NCI-H2171 treated with DMSO at 0.1 percent for 48 hours (cell line): ENCODE measurements around the gene MACROD1.
A peak's percentile ranks its signal among the peaks of the same experiment; 100 is the strongest.
"Not testable (repeated sequence)": the region's sequence is repeated elsewhere in the genome, so short reads cannot be mapped to it uniquely, and the experiment has no call there.

Experiments
- DNase-seq: peaks from one replicate; lab custom pipeline; 2025; lab: John Stamatoyannopoulos, UW

MACROD1 gene

GRCh38 chr11:64056213-64056785 lies 109.6 kb downstream of the MACROD1 start:
- peak; percentile 88 for DNase-seq

DNA sequence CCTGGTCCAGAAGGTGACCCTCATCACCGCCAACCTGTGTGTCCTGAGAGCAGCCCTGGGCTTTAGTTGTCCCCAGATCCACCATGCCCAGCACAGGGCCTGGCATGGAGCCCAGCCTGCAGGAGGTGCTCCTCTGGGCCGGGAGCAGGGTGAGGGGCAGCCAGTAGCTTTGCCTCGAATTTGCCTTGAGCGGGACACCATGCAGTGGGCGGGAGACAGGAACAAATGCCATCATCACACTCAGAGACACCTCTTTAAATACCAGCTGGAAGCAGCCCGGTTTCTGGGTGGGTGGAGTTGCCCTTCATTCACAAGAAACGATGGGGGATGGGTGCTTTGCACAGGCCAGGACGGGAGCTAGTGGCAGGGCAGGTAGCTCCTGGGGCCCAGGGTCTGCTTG lies 110.8 kb downstream of the MACROD1 start:
- DNase-seq, result peak; percentile 47

DNA sequence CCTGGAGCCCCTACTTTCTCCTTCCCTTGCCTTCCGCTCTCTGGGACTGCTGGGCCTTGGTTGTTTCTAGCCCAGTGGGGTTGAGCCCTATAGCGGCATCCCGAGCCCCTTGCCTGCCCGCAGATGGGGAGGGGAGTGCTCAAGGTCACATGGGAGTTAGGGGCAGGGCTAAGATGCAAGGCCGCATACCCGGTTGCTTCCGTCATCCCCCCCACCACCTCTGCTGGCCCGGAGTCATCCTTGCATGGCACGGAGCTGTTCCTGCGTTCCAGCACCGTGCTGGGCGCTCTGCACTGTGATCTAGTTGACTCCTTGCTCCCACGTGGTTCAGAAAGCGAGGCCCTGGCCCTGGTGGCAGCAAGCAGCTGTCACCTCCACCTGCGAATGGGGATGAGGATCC lies 112.2 kb downstream of the MACROD1 start:
- peak; percentile 37 for DNase-seq

DNA sequence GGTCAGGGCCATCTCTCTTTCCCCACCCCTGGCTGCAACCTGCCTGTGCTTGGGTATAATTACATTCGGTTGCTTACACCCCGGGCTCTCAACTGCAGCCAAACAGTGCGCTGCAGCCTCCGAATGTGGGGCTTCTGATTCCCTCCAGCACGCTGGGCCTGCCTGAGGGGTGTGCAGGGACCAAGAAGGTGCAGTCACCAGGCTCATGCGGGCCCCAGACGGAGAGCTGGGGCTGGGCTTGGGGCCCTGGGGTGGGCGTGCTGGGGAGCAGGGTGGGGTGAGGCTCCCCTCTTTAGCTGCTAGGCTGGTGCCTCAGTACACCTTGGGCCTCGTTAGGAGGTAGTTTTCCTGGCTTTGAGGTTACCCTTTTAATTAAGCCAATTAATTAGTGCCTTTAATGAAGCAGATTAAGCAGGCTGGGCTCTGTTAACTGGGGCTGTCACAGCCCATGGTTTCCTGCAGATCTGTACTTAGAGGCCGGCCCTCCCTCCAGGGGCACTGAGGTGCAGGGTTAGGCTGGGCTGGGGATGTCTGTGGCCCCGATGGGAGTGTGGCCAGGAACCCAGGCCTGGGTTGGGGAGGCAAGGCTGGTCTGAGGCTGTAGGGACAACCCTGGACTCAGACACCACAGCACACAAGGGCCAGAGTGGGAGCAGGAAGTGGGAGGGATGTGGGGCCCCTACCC lies 112.8 kb downstream of the MACROD1 start:
- no peak for DNase-seq

- no peak for DNase-seq
Observed at GRCh38 chr11:64052436-64052835, 113.5 kb downstream of the MACROD1 start.

DNA sequence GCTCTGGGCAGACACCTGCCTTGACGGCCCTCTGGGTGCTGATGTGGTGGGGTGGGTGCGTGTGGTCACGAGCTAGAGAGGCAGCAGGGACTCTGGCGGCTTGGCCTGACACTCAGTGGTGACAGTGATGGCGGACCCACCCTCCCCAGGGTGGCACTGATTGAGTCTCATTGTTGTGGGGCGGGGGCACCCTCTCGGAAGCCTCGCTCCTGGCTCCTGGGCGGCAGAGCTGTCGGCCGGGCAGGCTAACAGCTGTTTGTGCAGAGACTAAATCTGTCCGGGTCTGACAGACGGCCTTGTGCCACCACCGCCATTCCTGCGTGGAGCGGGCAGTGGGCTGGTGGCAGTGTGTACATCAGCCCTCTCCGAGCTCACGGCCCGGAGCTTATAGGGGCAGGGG lies 114.6 kb downstream of the MACROD1 start:
- no peak for DNase-seq

DNA sequence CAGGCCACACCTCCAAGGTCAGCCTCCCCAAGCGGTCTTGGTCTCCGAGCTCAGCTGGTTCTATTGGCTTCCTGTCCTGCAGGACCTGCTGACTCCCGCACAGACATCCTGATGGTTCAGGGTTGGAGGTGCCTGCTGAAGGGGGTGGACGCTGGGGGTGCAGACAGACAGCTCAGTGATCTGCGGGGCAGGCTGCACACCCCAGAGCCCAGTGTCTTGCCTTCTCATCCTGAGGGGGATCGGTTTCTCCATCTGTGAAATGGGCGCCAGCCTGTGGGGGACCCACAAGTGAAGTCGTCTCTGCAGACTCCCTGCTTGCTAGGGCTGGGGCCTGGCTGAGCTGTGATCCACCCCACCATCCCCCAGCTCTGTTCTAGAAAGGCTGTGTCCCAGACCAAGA lies 116.4 kb downstream of the MACROD1 start:
- no peak for DNase-seq

DNA sequence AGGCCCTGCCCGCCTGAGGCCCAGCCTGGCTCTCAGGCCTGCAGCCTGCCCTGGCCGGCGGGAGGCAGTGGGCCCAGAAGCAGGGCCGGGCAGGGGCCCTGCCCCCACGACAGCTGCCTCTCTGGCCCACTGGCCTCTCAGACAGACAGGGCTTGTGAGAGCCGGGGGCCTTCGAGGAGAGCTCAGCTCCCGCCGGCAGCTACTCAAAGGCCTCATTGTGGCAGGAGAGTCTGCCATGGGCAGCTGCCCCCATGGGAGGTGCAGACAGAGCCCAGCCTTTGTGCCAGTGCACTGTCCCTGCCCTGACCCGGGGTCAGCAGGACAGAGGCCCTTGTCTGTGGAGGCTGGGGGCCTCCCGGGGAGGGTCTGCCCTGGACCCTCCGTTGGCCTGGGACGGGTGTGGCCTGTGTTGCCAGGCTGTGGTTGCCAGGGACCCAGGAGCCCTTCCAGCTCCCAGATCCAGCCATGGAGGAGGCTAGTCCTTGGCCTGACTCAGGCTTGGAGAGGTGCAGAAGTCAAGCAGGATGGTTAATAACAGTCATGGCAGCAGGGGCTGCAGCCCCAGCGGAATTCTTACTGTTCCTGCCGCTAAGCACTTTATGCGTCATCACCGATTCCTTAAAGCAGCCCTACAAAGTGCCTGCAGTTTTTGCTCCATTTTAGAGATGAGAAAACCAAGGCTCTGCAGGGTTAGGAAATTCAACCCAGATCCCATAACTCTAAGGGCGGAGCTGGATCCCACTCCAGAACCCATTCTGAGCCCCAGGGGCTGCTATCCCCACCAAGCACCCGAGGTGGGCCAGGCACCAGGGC lies 117.7 kb downstream of the MACROD1 start:
- DNase-seq, result no peak

DNA sequence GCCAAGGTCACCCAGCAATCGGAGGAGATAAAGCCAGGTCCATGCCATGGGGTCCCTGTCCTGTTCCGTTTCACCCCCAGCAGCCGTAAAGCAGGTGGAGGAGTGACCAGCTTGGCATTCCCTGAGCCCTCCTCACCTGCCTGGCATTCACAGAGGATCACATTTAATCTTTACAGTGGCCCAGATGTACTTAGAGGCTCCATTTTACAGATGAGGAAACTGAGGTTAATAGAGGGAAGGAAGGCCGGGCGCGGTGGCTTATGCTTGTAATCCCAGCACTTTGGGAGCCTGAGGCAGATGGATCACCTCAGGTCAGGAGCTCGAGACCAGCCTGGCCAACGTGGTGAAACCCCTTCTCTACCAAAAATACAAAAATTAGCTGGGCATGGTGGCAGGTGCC lies 118.5 kb downstream of the MACROD1 start:
- not testable (repeated sequence) for DNase-seq

GRCh38 chr11:64045700-64046099 lies 120.2 kb downstream of the MACROD1 start:
- no peak for DNase-seq

- peak; percentile 88 for DNase-seq
Observed at GRCh38 chr11:64044730-64045393, 121.1 kb downstream of the MACROD1 start.

GRCh38 chr11:64043545-64043944 lies 122.4 kb downstream of the MACROD1 start:
- DNase-seq, result no peak

GRCh38 chr11:64042301-64042700 lies 123.6 kb downstream of the MACROD1 start:
- DNase-seq, result no peak

DNA sequence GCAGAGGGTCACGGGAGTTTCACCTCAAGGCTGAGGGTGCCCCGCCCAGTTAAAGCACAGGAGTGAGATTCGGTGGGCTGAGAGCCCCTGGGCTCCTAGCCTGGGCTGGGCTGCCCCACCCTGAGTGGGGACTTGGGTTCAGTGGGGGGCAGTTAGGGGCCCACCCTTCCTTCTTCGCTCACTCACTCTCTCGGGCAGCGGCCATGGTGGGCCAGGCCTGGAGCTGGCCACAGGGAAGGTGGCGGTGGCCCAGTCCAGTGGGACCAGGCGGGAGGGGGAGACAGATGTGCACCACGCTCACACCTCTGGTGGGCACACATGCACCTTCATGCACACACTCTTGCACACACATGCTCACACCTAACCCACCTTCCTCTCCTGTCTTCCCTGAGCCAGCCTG lies 124.1 kb downstream of the MACROD1 start:
- DNase-seq, result no peak

GRCh38 chr11:64040684-64041322 lies 125.1 kb downstream of the MACROD1 start:
- peak; percentile 79 for DNase-seq

- DNase-seq, result no peak
Observed at GRCh38 chr11:64039012-64039665, 126.8 kb downstream of the MACROD1 start.

- no peak for DNase-seq
Observed at GRCh38 chr11:64038500-64038899, 127.4 kb downstream of the MACROD1 start.

DNA sequence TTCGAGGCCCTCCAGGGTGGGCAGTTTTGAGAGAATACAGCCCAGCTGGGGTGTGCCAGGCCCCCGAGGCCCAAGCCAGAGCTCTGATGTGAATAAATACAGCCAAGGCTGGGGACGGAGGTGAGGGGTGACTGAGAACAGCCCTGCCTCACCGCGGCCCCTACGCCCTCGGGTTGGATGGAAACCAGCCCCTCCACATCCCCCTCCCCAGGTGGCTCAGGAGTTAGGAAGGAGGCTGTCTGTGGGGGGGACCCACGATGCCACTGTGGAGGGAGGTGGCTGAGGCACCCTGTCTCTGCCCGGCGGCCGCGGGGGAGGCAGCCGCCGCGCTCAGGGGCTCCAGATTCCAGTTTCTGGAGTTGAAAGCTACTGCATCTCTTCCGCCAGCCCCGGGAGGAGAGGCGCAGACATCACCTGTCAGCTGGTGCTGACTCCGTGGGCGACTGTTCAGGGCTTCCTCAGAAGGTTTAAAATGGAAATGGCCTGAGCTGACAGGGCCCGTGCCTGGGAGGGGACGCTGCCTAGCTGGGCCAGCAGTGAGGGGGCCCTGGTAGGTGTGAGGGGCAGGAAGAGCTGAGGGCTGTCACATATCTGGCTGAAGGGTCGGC lies 128.8 kb downstream of the MACROD1 start:
- peak; percentile 25 for DNase-seq

DNA sequence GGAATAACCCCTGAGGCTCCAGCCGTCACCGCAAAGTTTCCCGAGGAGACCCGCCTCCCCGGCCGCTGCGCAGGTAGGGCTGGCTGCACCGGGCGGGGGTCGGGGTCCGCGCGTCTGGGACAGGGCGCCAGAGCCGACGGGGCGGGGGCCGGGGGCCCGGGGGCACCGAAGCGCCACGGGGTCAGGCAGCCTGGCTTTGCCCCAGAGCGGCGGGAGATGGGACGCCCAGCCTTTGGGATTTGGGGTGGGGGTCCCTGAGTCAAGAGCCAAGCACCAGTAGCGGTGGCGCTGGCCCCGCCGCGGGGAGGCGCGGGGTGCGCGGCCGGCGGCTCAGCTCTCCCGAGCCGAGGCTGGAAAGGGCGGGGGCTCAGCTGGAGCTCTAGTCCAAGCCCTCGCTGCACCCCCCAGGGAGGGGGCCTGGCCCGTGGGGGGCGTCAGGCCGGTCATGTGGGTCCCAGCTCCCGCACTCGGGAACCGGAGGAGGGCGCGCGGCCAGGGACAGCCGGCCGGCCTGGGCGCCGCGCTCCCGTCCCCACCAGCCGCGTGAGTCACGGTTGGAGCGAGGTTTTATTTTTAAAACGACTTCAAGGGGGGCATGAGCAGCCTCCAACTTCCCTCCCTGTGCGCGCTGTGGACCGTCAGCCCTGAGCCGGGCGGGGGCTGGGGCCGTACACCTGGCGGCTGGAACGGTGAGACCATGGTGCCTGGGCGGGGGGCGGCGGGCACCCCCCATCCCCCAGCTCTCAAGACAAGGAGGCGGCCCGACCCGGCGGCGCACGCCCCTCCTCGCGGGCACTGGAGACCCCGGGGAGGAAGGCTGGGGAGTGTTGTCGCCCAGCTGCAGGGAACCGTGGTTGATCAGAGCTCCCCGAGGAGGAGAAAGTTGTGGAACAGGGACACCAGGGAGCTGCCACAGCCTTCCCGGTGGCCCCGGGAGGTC lies 129.6 kb downstream of the MACROD1 start:
- peak; percentile 68 for DNase-seq

DNA sequence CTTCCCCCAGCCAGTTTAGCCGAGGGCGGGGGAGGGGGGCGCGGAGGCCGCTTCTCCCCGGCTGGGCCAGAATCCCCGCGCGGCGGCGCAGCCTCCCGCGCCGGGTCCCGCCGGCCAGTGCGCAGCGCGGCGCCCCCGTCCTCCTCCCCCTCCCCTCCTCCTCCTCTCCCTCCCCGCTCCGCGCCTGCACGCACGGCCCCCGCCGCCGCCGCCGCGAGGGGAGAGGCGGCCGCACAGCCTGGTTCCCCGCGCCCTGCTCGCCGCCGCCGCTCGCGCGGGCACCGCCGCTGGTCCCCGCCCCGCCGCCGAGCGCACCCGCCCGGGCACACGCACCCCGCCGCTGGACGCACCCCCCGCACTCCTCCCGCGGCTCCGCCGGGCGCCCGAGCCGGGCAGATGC lies 130.3 kb downstream of the MACROD1 start, which contains the start of gene FLRT1:
Gene FLRT1, plus strand, starts transcription at position 356 of the 400 bp plus-strand sequence. CDS start 80,337 bp downstream, outside the sequence.
- peak; percentile 54 for DNase-seq
